ENCODE measurements around the gene VSIG8. TPM values are rescaled to one million over a fixed set of nuclear protein-coding genes. Genes with fewer than 3 reads are reported as not detected.

Gene VSIG8
- total RNA-seq, 1 experiment from 2014 or later, result not detected

DNA sequence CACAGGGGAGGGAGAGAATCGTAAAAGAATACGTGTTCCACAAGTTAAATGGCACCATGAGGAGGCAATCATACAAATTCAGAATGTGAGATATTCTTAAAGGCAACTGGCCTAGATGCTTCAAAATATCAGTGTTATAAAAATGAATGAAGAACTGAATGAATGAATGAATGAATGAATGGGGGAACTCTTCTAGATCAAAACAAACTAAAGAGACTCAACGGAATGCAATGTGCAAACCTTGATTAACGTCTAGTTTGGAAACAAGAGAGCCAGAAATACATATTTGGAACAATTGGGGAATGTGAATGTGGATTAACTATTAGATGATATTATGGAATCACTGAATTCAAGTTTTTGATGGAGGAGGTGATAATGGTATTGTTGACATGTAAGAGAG lies 20.7 kb upstream of the VSIG8 start:
- Histone ChIP-seq H4K20me1 (ENCODE audit: insufficient read depth) (no peaks in the 10 kb centered on the region), H2AFZ (ENCODE audit: low read depth, low read length, poor library complexity, severe bottlenecking) (no peak overlapping the region), H3K27me3 (ENCODE audit: insufficient read depth, low read length) (no peaks in the 10 kb centered on the region), H3K4me1 (ENCODE audit: control insufficient read depth in 1 of 2, insufficient read depth in 2 of 2, low read length in 2 of 2) (peaks cover 21 to 37% of the 10 kb centered on the region in 2 experiments), H3K9ac (ENCODE audit: low read length) (no peak overlapping the region), H3K27ac (ENCODE audit: low read depth, low read length) (no peak overlapping the region), H3K79me2 (ENCODE audit: insufficient read depth, low read length) (no peaks in the 10 kb centered on the region), H3K9me2 (ENCODE audit: insufficient read depth) (no peaks in the 10 kb centered on the region), H3K9me3 (ENCODE audit: control insufficient read depth in 1 of 2, insufficient read depth in 1 of 2, low read depth in 1 of 2, low read length in 2 of 2) (no peaks in the 10 kb centered on the region), H3K4me2 (ENCODE audit: low read length) (peak overlapping the region; percentile 54; the same call in 1 of the 2 replicates), H3K4me3 (replicated peaks in 1 of 2; ENCODE audit: low read depth in 1 of 2, low read length in 2 of 2) (no peak overlapping the region), H3K36me3 (ENCODE audit: control insufficient read depth in 1 of 2, insufficient read depth in 2 of 2, low read length in 2 of 2) (no peaks in the 10 kb centered on the region)
- intact Hi-C loops (cut with micrococcal nuclease), result no loop called here
- ChIA-PET CTCF (interaction anchor here (2.4 kb wide), 1 partner anchor 85 kb away, joined by 11 read pairs; no protein-coding TSS in a partner anchor), RAD21 (ENCODE audit: low non-redundant PET in 1 of 2, low total read pairs in 2 of 2, uncharacterized antibody in 2 of 2, unreplicated experiment in 2 of 2) (no interaction called here), POLR2A (no interaction called here)
- no peak for DNase-seq (ENCODE audit: low read depth, low spot score)
- ATAC-seq, result no peak
- no TSS peak for BruUV-seq (replicated peaks)
- TF ChIP-seq SIN3A (IDR thresholded peaks at IDR 0.05; ENCODE audit: low read depth), result no peak
- TF ChIP-seq FOSL1 (IDR thresholded peaks at IDR 0.05; ENCODE audit: low read depth), result no peak
- no peak for TF ChIP-seq TCF7L2 (IDR thresholded peaks at IDR 0.05; ENCODE audit: borderline replicate concordance, extremely low read depth, insufficient read depth, insufficient read length)
- TF ChIP-seq SRF (IDR thresholded peaks at IDR 0.05; ENCODE audit: low read depth), result no peak
- no peak for TF ChIP-seq POLR2AphosphoS5 (IDR thresholded peaks at IDR 0.05; ENCODE audit: low read depth, low read length)
- no peak for TF ChIP-seq ZFX (IDR thresholded peaks at IDR 0.05)
- no peak for TF ChIP-seq CEBPB (IDR thresholded peaks at IDR 0.05; ENCODE audit: low read depth)
- TF ChIP-seq, protein P1, sequence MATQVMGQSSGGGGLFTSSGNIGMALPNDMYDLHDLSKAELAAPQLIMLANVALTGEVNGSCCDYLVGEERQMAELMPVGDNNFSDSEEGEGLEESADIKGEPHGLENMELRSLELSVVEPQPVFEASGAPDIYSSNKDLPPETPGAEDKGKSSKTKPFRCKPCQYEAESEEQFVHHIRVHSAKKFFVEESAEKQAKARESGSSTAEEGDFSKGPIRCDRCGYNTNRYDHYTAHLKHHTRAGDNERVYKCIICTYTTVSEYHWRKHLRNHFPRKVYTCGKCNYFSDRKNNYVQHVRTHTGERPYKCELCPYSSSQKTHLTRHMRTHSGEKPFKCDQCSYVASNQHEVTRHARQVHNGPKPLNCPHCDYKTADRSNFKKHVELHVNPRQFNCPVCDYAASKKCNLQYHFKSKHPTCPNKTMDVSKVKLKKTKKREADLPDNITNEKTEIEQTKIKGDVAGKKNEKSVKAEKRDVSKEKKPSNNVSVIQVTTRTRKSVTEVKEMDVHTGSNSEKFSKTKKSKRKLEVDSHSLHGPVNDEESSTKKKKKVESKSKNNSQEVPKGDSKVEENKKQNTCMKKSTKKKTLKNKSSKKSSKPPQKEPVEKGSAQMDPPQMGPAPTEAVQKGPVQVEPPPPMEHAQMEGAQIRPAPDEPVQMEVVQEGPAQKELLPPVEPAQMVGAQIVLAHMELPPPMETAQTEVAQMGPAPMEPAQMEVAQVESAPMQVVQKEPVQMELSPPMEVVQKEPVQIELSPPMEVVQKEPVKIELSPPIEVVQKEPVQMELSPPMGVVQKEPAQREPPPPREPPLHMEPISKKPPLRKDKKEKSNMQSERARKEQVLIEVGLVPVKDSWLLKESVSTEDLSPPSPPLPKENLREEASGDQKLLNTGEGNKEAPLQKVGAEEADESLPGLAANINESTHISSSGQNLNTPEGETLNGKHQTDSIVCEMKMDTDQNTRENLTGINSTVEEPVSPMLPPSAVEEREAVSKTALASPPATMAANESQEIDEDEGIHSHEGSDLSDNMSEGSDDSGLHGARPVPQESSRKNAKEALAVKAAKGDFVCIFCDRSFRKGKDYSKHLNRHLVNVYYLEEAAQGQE (IDR thresholded peaks at IDR 0.05; ENCODE audit: low read depth), result no peak
- no peak for TF ChIP-seq RAD21 (IDR thresholded peaks at IDR 0.05; ENCODE audit: low read depth)
- TF ChIP-seq CBX3 (IDR thresholded peaks at IDR 0.05; ENCODE audit: low read depth), result no peak
- TF ChIP-seq ZNF274 (IDR thresholded peaks at IDR 0.05; ENCODE audit: low read depth, low read length), result no peak
- TF ChIP-seq JUND (IDR thresholded peaks at IDR 0.05), result no peak
- no peak for TF ChIP-seq EZH2 (IDR thresholded peaks at IDR 0.05)
- TF ChIP-seq POLR2A (IDR thresholded peaks at IDR 0.05; ENCODE audit: borderline replicate concordance, extremely low read depth, insufficient read depth, insufficient read length), result no peak
